GM19035 (cell line): ENCODE measurements around the gene MRFAP1L1.
"Not testable (repeated sequence)": the region's sequence is repeated elsewhere in the genome, so short reads cannot be mapped to it uniquely, and the experiment has no call there.

Experiments
- ATAC-seq: cut with Tn5 transposase; IDR thresholded peaks from one replicate; pipeline ENCODE4 v1.9.1; 2021; ENCODE audit not compliant: unreplicated experiment

MRFAP1L1 gene

GRCh38 chr4:6734165-6734786, 24.6 kb upstream of the MRFAP1L1 start:
- ATAC-seq, result no peak

GRCh38 chr4:6733358-6734164, 23.9 kb upstream of the MRFAP1L1 start:
- ATAC-seq, result no peak

GRCh38 chr4:6732441-6733357, 23.0 kb upstream of the MRFAP1L1 start:
- no peak for ATAC-seq

GRCh38 chr4:6731780-6732179, 22.1 kb upstream of the MRFAP1L1 start:
- no peak for ATAC-seq

GRCh38 chr4:6731318-6731675, 21.6 kb upstream of the MRFAP1L1 start:
- ATAC-seq, result no peak

GRCh38 chr4:6730603-6731317, 21.1 kb upstream of the MRFAP1L1 start:
- no peak for ATAC-seq

- ATAC-seq, result no peak
Observed at GRCh38 chr4:6728320-6729029, 18.8 kb upstream of the MRFAP1L1 start.

GRCh38 chr4:6727943-6728250, 18.2 kb upstream of the MRFAP1L1 start:
- no peak for ATAC-seq

GRCh38 chr4:6727081-6727942, 17.6 kb upstream of the MRFAP1L1 start:
- ATAC-seq, result no peak

GRCh38 chr4:6725427-6725961, 15.8 kb upstream of the MRFAP1L1 start:
- ATAC-seq, result not testable (repeated sequence)

GRCh38 chr4:6724421-6725111, 14.9 kb upstream of the MRFAP1L1 start:
- no peak for ATAC-seq

GRCh38 chr4:6723851-6724250, 14.2 kb upstream of the MRFAP1L1 start:
- ATAC-seq, result no peak

- ATAC-seq, result no peak
Observed at GRCh38 chr4:6722891-6723290, 13.2 kb upstream of the MRFAP1L1 start.

GRCh38 chr4:6721121-6721520, 11.5 kb upstream of the MRFAP1L1 start:
- no peak for ATAC-seq

- no peak for ATAC-seq
Observed at GRCh38 chr4:6720202-6720699, 10.6 kb upstream of the MRFAP1L1 start.

GRCh38 chr4:6719611-6720179, 10.0 kb upstream of the MRFAP1L1 start:
- no peak for ATAC-seq

- ATAC-seq, result no peak
Observed at GRCh38 chr4:6718932-6719610, 9.4 kb upstream of the MRFAP1L1 start.
